Activated naive CD4-positive, alpha-beta T cell treated with anti-CD3 and anti-CD28 coated beads, Interleukin-2, amount 50 U/mL, for 16 hours (primary cell): ENCODE measurements around the gene AKT3.

Experiments used
- DNase-seq: peaks from one replicate; pipeline ENCODE4 v3.0.0-alpha.2; 2020

AKT3 gene

DNA sequence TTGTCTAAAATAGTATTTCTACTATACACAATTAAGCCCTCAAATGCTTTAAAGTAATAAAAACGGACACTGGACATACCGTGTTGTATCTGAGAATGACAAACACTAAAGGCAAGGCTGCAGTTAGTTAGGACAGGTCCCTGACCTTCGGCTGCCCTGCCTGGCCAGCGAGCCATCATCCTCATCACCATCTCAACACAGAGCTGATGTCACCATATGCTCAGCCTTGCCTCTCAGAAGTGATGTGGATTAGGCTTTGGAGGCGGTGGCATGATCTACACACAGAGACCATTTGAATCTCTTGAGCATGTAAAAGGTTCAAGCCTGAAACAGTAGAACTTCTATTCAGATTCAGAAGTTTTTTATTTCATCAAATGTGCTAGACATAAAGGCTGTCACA is 349.5 kb downstream of the AKT3 start:
- no peak for DNase-seq

GRCh38 chr1:243499711-243500110 is 350.3 kb downstream of the AKT3 start:
- no peak for DNase-seq

DNA sequence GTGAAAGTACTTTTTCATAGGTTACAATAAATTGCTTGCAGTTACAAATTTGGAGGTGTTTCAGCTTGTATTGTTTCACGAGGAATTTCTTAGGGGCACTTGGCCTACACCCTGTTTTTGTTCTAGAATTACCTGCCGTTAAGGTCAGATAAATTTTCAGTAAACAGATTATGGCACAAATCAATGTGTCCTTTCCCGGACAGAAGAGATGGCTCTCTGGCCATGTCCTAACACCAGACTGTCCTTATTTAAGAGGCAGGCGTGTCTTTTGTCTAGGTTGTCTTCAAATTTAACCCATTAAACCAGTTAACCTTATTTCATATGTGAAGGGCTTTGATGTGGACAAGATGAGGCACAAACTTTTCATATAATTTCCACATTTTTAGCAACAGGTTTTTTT is 350.8 kb downstream of the AKT3 start:
- DNase-seq: no peak

- no peak for DNase-seq
Observed at GRCh38 chr1:243497939-243498681, 351.9 kb downstream of the AKT3 start.

- DNase-seq: no peak
Observed at GRCh38 chr1:243496806-243497205, 353.2 kb downstream of the AKT3 start.

DNA sequence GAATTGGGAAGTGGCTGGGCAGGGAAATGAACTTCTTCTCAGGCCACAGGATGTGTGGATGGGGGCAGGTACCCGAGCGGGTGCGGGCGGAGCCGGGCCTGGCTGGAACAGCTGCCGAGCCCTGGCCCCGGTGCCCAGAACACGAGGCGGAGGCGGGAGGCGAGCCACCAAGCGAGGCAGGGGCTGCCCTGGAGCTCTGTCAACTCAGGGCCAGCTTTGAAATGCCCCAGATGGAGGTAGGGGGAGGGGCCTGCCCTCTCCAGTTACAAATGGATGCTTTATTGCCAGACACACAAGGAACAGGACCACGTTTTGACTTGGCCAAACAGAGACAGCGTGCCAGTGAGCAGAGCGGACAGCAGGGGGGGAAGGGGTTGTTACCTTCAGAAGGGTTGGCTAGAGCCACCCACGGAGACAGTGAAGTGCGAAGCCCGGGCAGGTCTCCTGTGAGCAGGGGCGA is 353.8 kb downstream of the AKT3 start:
- no peak for DNase-seq

DNA sequence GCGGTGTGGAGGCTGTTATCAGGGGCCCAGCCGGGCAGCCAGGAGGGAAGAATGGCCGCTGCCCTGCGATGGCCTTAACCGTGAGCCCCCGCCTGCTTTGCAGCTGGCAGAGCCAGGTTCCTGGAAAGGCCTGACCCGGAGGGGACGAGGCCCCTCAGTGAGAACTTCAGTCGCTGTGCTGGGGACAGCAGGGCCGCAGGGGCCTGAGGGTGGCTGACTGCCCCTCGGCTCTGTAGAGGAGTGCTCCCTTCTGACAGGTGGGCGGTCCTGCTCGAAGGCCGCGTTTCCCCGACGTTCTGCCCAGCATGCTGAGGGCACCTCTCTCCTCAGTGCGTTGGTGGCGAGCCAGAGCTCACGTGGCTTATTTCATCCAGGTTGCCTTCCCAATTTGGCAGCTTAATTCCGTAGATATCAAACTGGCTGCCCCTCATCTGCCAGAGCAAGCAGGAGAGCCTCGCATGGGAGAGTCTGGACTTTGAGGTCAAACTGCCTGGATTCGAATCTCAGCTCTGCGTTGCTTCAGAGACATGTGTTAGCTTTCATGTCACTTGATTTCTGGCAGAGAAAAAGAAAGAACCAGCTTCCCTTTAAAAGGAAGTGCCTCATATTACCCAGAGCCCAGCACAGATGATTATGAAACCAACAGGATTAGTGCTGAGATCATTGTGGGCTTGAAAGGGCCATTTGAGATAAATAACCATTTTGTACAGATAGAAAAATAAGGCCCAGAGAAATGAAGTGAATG is 354.4 kb downstream of the AKT3 start:
- no peak for DNase-seq

- DNase-seq: no peak
Observed at GRCh38 chr1:243494741-243495431, 355.2 kb downstream of the AKT3 start.

- DNase-seq: no peak
Observed at GRCh38 chr1:243493156-243494129, 356.6 kb downstream of the AKT3 start.

DNA sequence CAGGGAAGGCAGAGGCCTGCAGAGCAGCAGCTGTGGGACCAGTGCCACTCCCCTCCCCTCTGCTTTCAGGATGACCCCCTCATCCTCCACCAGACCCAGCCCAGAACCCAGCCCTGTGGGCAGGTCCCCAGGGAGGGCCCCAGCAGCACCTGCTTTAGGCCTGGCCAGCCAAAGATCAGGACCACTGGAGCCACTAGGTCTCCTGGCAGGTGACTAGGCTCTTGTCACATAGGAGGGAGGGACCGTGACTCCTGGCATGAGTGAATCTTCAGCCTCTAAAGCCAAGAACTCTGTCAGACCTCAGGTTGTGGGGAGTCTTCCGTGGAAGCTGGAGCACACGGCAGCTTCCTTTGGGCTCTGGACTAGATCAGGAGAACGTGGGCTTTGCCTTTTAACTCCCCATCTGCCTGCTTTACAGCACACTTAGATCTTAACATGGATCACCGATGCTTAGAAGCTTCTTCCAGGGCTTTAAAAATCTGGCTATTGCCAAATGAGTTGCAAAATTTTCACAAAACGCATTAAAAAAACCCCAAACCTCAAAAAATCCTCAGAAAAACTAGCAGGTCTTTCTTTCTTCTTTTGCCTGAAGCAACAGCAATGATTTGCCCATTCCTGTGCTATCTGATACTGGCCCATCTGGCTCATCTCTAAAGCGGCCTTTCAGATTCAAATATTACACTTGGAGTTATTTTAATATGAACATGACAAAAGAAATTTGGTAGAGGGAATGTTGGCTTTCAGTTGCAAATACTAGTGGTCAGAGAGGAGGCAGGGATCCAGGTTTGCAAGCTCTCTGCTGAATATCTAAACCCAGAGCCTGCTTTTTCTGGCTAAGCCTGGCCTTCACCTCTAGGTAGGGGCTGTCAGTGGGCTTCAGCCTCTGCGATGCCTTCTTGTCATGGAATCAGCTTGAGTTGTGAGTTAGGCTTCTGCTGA is 359.0 kb downstream of the AKT3 start:
- DNase-seq: no peak

GRCh38 chr1:243489681-243490546 is 360.1 kb downstream of the AKT3 start:
- no peak for DNase-seq

- DNase-seq: no peak
Observed at GRCh38 chr1:243489158-243489527, 360.9 kb downstream of the AKT3 start.

DNA sequence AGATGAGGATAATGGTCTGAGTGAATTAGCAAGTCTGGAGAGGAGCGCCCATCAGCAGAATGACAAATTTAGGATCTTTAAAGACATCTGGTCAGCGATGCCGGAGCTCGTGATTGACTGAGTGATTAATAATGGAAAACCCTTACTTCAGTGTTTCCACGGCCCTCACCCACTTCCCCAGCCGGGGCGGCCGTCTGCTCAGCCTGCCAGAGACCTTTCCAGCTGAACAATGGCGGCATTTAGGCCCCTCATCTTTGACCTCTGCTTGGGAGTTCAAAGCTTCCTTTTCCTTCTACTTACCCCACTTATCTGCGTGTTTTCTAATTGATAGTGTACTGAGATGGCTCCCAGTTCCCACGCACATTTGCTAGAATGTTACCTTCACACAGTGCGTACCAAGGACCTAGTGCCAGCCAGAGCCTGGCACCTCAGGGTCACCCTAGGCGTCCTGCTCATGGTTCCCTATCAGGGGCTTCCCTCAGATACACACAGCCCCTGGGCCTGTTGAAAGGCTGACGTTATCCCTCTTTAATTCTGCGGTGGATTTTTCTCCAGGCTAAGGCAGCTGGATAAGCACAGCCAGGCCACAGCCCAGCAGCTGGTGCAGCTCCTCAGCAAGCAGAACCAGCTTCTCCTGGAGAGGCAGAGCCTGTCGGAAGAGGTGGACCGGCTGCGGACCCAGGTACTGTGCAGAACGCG is 361.4 kb downstream of the AKT3 start:
- no peak for DNase-seq

GRCh38 chr1:243487649-243488227 is 362.3 kb downstream of the AKT3 start:
- DNase-seq: no peak

GRCh38 chr1:243487036-243487648 is 362.9 kb downstream of the AKT3 start:
- no peak for DNase-seq

DNA sequence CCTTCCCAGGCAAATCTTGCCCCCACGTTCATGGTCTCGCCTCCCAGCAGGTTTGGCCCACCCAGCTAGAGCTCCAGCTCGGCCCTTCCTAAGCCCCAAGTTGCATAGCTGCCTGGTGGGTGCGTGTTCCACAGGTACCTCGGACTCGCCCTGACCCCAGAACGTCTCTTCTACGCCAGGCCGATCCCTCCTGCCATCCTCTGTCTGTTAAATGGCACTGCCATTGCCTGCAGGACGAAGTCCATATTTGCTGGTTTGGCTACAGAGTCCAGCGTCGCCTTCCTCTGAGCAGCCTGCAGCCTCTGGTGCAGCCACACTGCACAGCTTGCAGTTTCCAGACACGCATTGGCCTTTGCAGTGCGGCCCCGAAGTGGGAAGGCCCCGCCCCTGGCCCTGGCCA is 366.1 kb downstream of the AKT3 start:
- no peak for DNase-seq

GRCh38 chr1:243483071-243483771 is 366.8 kb downstream of the AKT3 start:
- DNase-seq: peak; percentile 24
